Thyroid gland (tissue), 4 donors: ENCODE data around the gene MBTPS2.

Experiments
- CTCF ChIP-seq, 6 experiments: fragments of 200-600 bp in 3 of 6; fragments of 450-650 bp in 3 of 6; sonication (generic) in 3 of 6; IDR thresholded peaks; one replicate each; pipeline ENCODE4 v1.5.1; 2016 to 2019; ENCODE audit warnings: antibody characterized with exemption in 6 of 6, mild to moderate bottlenecking in 2 of 6, inconsistent platforms in 1 of 6, moderate library complexity in 1 of 6
- POLR2A ChIP-seq, 2 donors: fragments of 450-650 bp; IDR thresholded peaks; one replicate each; pipeline ENCODE4 v1.6.1; 2017; ENCODE audit warnings: antibody characterized with exemption in 2 of 2, mild to moderate bottlenecking in 2 of 2, moderate library complexity in 1 of 2

GRCh38 chrX:21932292-21933002, 93.0 kb downstream of the MBTPS2 start:
- no peak for TF ChIP-seq CTCF (IDR thresholded peaks at IDR 0.05)
- TF ChIP-seq POLR2A (IDR thresholded peaks at IDR 0.05): no peak
